ENCODE measurements around the gene CASQ1.

CASQ1 gene

DNA sequence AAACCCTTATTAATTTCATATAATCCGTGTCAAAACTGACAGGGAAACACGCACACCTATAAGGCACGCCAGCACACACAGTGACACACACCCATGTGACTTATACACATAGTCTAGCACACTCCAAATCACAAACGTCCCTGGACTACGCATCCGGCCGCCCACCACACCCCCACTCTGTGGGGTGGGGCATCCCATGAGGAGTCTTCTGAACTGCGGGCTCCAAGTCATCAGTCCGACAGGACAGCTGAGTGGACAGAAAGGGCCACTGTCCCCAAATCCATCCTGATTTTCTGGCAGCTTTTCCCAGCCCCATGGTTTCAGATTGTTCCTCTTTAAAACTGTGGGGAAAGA is 15.6 kb downstream of the CASQ1 start:
- Mint-ChIP-seq H3K4me1 (ENCODE audit: low read depth) (peaks cover 54% of the 10 kb centered on the region), H3K4me3 (peak overlapping the region; percentile 85), H3K27ac (peak overlapping the region; percentile 82), H3K9me3 (no peaks in the 10 kb centered on the region), H3K36me3 (ENCODE audit: low read depth) (peaks cover 25% of the 10 kb centered on the region), H3K27me3 (no peaks in the 10 kb centered on the region)

DNA sequence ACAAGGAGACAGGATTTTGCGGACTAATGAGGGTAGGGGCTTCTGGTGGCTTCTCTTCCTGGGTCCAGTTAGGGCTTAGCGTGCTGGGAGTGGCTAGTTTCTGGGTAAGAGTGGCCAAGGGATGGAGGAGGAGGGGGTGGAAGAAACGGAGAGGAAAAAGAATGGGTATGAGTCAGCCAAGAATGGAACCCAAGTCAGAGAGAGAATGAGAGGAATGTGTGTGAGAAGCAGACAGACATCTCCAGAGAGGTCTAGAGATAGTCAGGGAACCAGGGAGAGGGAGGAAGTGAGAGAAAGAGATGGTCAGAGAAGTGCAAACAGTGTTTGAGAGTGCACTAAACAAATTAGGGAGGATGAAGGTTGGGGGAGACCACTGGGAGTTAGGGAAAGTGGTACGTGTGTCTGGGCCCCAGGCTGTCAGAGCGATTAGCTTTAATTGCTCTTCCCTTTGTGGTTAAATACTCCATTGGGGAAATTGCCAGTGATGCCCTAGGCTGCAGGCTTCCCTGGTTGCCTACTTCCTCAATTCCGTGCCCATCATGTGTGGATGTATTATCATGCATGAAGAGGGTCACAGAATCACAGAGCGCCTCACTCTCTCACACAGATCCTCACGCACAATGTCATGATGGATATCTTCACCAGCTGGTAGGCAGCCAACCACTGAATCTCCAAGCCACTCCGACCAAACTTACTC is 16.2 kb downstream of the CASQ1 start:
- Mint-ChIP-seq H3K4me3 (peak overlapping the region; percentile 85), H3K9me3 (no peaks in the 10 kb centered on the region), H3K27ac (peak overlapping the region; percentile 82), H3K4me1 (ENCODE audit: low read depth) (peaks cover 54% of the 10 kb centered on the region), H3K27me3 (no peaks in the 10 kb centered on the region), H3K36me3 (ENCODE audit: low read depth) (peaks cover 31% of the 10 kb centered on the region)

DNA sequence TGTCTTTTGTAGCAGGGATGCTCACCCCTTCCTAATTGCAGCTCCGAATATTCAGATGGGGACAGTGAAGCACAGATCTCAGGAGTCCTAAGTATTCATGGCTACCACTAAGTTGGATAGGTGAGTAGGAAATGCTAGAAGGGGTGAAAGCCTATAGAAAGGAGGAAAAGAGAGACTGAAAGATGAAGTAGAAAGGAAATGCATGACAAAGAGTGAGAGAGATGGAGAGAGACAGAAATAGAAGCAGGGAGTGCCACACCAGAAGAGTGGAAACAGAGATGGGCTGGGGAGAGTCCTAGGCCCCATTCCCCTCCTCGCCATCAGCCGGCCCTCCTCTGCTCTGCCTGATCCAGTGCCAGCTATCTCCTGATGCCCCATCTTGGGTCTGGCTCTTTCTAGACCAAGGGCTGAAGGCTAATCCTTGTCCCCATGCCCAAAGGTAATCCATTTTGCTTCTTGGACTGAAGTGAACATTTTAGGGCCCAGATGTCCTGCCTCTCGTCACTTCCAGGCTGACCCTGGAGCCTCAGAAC is 16.8 kb downstream of the CASQ1 start:
- Mint-ChIP-seq H3K9me3 (no peaks in the 10 kb centered on the region), H3K36me3 (ENCODE audit: low read depth) (peaks cover 37% of the 10 kb centered on the region), H3K4me1 (ENCODE audit: low read depth) (peaks cover 54% of the 10 kb centered on the region), H3K27me3 (no peaks in the 10 kb centered on the region), H3K27ac (peak overlapping the region; percentile 82), H3K4me3 (peak overlapping the region; percentile 85)

DNA sequence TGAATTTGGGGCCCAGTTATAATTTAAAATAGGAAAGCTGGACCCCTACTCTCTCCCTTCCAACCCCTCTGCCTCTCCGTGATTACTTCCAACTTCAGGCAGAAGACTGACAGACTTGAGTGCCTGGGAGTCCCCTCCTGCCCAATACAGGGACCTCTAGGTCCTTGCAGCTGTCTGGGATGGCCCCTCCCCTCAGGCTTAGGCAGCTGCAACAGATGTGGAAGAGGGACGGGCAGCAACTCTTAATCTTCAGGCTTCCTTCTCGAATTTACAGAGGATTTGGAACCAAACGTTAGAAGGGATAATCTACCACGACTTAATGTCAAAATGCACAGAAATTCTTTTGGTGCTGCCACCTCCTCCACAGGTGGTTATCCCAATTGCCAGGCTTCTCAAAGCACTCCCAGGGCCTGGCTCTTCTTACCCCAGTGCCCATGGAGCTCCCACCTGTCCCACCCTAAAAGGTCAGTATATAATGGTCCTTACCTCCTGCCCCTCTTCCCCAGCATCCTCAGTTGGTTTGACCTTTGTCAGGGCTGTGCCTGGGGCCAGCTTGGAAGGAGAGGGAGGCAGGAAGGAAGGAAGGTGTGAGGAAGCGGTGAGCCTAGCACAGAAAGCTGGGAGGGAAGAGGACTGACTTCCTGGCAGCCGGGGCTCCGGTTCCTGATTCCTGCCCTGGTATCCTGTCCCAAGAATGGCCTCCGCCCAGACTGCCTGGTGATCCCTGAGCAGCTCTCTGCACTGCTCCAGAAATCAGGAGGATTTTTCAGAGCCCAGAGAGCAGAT is 17.6 kb downstream of the CASQ1 start:
- H3K27me3 Mint-ChIP-seq = no peaks in the 10 kb centered on the region
- no peaks in the 10 kb centered on the region for H3K9me3 Mint-ChIP-seq
- H3K36me3 Mint-ChIP-seq (ENCODE audit: low read depth) = peaks cover 45% of the 10 kb centered on the region
- peaks cover 54% of the 10 kb centered on the region for H3K4me1 Mint-ChIP-seq (ENCODE audit: low read depth)
- peak overlapping the region; percentile 42 for H3K27ac Mint-ChIP-seq
- H3K4me3 Mint-ChIP-seq = no peak overlapping the region

DNA sequence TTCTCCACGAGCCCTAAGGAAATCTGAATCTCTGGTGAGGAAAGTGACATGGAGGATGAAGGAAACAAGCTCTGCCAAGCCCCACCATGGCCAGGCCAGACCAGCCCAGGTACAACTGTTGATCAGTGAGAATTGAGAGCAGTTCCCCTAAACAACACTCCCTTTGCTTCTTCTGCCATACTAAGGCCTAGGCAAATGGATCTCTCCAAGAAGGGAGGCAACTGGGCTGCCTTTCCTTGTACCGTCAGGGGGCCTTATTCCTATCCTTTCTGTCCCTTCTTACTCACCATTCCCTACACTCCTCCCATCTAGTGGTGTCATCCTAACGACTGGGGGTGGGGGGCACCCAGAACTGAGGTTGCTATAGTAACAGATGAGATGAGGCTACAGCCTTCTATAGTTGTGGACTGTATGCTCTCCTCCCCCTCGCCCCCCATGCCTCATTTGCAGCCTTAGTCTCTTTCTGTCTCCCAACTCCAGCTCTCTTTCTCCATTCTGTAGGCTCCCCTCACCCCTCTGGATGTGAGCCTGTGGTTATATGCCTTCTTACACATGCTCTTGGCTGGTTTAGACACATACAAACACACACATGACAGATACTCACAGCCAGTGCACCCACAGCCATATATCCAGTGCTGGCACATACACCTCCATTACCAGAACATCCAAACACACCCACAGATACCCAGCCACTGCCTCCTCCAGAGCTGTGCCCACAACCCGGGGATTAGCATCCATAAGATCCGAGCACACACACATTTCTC is 18.4 kb downstream of the CASQ1 start:
- Mint-ChIP-seq H3K4me1 (ENCODE audit: low read depth) (peaks cover 54% of the 10 kb centered on the region), H3K36me3 (ENCODE audit: low read depth) (peaks cover 53% of the 10 kb centered on the region), H3K27ac (peak overlapping the region; percentile 59), H3K4me3 (no peak overlapping the region), H3K9me3 (no peaks in the 10 kb centered on the region), H3K27me3 (no peaks in the 10 kb centered on the region)

DNA sequence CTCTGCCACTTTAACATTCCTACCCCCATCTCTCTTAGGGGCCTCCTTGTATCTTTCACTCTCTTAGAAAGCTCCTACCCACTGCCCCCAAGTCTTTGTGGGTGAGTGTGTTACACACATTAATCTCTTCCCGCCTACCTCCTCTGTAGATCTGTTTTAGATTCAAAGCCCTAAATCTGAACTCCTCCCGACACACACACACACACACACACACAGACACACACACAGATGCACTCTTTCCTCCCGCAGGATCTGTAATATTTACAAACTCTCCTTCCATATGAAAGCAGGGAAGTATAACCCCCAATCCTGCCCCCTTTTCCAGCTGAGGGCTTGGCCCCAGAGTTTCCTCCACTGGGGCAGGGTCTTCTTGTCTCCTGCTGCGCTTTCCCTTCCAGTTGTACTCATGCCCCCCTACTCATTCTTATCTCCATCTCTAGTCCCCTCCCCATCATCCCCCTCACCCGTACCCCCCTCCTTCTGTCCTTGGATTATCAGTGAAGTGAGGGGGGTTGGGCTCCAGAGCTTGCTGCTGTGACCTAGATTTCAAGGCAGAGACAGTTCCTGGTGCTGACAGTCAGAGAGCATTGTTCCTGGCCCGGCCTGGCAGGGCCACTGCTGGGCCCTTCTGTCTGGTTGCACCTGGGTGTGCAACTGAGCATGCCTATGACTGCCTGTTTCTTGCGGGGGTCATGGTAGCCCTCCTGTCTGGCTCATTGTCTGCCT is 19.1 kb downstream of the CASQ1 start:
- Mint-ChIP-seq H3K27me3 (no peaks in the 10 kb centered on the region), H3K36me3 (ENCODE audit: low read depth) (peaks cover 59% of the 10 kb centered on the region), H3K4me3 (no peak overlapping the region), H3K9me3 (no peaks in the 10 kb centered on the region), H3K4me1 (ENCODE audit: low read depth) (peaks cover 47% of the 10 kb centered on the region), H3K27ac (peak overlapping the region; percentile 59)

DNA sequence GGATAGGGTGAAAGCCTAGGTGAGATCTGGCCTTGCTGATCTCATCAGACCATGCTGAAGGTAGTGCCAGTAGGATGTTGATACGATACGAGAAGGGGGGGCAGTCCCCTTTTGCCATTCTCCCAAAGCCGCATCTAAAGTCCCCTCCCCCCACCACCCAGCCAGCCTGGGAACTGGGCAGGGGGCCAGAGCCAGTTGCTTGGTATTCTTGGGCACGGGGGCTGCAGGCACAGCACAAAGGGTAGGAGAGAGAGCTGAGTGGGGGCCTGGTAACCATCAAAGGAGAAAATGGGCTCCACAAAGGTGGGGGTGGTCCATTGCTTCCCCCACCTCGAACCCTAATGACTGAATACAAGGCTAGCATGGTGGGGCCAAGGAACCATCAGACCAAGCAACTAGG is 20.2 kb downstream of the CASQ1 start:
- peaks cover 70% of the 10 kb centered on the region for H3K36me3 Mint-ChIP-seq (ENCODE audit: low read depth)
- H3K4me3 Mint-ChIP-seq = no peak overlapping the region
- no peaks in the 10 kb centered on the region for H3K9me3 Mint-ChIP-seq
- peaks cover 43% of the 10 kb centered on the region for H3K4me1 Mint-ChIP-seq (ENCODE audit: low read depth)
- no peaks in the 10 kb centered on the region for H3K27me3 Mint-ChIP-seq
- no peak overlapping the region for H3K27ac Mint-ChIP-seq

DNA sequence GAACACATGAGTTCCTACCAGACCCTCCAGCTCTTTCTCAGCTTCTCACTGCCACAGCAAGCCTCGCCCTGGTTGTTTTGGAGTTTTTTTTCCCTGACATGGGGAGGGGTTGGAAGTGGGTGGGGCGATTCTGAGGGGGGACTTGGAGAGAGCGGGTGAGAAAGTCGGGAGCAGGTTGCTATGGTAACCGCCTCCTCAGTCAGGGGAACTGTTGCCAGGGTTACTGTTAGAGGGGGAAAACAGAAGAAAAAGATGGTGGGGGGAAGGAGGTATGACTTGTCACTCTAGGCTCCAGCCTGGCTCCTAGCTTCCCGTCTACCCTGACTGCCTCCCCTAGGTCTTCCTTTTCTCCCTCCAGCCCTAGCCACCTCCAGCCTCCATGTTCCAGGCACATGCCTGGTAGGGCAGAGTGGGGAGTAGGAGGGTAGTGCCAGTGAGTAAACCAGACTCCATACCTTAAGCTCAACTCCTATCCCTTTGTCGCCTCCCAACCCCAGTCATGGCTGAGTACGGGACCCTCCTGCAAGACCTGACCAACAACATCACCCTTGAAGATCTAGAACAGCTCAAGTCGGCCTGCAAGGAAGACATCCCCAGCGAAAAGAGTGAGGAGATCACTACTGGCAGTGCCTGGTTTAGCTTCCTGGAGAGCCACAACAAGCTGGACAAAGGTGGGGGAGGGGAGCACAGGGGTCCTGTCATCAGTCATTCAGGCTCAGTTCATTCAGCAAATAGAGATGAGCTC is 20.8 kb downstream of the CASQ1 start:
- Mint-ChIP-seq H3K4me1 (ENCODE audit: low read depth) (peaks cover 40% of the 10 kb centered on the region), H3K9me3 (no peaks in the 10 kb centered on the region), H3K27ac (peak overlapping the region; percentile 9), H3K27me3 (no peaks in the 10 kb centered on the region), H3K4me3 (no peak overlapping the region), H3K36me3 (ENCODE audit: low read depth) (peaks cover 77% of the 10 kb centered on the region)

DNA sequence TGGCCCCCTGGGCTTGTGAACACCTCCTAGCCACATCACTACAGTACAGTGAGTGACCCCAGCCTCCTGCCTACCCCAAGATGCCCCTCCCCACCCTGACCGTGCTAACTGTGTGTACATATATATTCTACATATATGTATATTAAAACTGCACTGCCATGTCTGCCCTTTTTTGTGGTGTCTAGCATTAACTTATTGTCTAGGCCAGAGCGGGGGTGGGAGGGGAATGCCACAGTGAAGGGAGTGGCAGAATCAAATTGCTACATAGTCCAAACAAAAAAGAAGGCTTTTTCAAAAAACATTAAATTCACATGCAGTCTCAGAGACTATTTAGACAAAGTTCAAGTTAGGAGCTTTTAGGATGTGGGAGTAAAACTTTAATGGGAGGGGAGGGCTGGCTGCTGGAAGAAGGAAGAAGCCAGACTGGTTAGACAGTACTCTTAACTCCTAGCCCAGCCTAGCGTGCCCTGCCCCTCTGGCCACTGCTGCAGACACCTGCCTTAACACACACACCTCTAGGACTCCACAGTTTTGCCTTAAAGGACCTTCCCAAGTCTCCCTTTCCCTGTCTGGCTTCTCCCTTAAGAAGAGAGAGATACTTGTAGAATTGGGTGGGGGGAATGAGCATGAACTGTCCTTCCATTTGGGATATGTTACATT is 24.2 kb downstream of the CASQ1 start:
- H3K27ac Mint-ChIP-seq = peak overlapping the region; percentile 2
- H3K4me1 Mint-ChIP-seq (ENCODE audit: low read depth) = peaks cover 9% of the 10 kb centered on the region
- no peak overlapping the region for H3K4me3 Mint-ChIP-seq
- peaks cover 87% of the 10 kb centered on the region for H3K36me3 Mint-ChIP-seq (ENCODE audit: low read depth)
- H3K9me3 Mint-ChIP-seq = no peaks in the 10 kb centered on the region
- no peaks in the 10 kb centered on the region for H3K27me3 Mint-ChIP-seq

DNA sequence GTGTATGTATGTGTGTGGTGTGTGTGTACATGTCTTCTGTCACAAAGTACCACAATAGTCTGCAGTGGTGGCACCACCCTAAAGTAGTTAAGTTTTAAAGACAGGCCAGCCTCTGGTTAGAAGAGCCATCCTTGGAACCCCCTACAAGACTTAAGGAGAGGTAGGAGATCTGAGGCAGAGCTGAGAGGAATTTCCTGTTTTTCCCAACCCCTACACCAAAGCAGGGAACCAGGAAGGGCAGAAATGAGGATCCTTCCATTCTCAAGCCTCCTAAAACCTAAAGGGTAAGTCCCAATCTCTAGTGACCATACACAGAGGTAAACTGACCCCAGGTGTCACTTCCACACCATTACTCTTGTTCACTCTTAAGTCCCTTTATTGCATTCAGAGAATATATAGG is 25.9 kb downstream of the CASQ1 start:
- Mint-ChIP-seq H3K9me3 (no peaks in the 10 kb centered on the region), H3K4me3 (no peak overlapping the region), H3K27me3 (no peaks in the 10 kb centered on the region), H3K36me3 (ENCODE audit: low read depth) (peaks cover 86% of the 10 kb centered on the region), H3K4me1 (ENCODE audit: low read depth) (no peaks in the 10 kb centered on the region), H3K27ac (peak overlapping the region; percentile 17)

DNA sequence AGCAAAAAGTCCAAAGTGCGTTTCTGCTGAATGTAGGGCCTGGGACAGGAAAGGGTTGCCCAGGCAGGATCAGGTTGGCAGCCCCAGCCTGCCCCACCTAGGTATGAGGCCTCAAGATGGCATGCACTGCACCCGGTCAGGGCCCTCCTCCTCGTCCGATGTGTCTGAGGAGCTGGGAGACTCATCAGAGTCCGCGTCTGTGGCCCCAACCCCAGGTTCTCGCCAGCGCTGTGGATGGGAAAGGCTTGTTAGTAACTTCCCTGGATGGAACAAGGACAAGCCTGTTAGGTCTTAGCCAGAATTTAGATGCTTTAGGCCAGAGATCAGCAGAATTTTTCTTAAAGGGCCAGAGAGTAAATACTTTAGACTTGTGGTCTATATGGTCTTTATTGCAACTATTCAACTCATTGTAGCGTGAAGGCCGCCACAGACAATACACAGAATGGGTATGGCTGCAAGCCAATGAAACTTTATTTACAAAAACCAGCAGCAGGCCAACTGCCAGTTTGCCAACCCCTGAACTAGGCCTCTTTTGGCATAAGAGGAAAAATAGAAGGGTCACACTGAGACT is 27.2 kb downstream of the CASQ1 start:
- H3K27me3 Mint-ChIP-seq = no peaks in the 10 kb centered on the region
- peaks cover 86% of the 10 kb centered on the region for H3K36me3 Mint-ChIP-seq (ENCODE audit: low read depth)
- H3K4me3 Mint-ChIP-seq = no peak overlapping the region
- H3K9me3 Mint-ChIP-seq = no peaks in the 10 kb centered on the region
- H3K27ac Mint-ChIP-seq = no peak overlapping the region
- H3K4me1 Mint-ChIP-seq (ENCODE audit: low read depth) = no peaks in the 10 kb centered on the region

DNA sequence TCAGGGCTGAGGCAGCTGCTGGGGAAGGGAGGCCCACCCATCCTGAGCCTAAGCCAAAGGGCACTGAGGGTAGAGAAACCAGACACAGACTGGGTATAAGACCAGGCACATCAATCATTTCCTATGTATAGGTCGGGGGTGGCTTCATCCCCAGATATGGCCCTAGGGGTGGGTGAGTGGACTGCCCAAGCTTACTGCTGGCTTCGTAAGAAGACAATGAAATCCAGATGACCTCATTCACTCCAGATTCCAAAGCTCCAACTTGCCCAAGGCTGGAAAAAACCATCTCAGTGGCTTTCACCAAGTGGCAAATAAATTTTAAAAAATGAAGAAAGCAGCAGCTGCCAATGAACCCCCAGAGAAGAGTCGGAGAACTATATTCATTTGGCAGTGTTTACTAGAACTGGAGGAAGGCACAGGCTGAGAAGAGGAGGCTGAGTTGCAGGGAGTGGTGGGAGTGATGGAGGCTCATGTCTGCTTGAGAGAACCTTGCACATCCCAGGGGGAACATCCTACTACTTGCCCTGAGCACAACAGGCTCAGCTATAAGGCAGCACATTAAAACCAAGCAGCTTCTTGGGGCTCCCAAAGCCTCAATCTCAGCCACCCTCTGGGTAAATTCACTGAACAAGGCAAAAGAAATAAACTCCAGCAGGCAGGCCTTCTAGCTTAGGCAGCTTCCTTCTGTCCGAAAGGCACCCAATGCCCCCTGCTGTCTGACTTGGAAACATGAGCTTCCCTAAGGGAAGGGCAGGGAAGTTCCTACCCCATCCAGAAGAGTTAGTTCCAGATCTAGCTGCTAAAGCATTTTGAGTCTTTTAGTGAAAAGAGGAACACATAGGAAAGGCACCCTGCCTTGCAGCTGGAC is 28.9 kb downstream of the CASQ1 start:
- Mint-ChIP-seq H3K9me3 (no peaks in the 10 kb centered on the region), H3K27ac (no peak overlapping the region), H3K36me3 (ENCODE audit: low read depth) (peaks cover 82% of the 10 kb centered on the region), H3K27me3 (no peaks in the 10 kb centered on the region), H3K4me3 (no peak overlapping the region), H3K4me1 (ENCODE audit: low read depth) (no peaks in the 10 kb centered on the region)

DNA sequence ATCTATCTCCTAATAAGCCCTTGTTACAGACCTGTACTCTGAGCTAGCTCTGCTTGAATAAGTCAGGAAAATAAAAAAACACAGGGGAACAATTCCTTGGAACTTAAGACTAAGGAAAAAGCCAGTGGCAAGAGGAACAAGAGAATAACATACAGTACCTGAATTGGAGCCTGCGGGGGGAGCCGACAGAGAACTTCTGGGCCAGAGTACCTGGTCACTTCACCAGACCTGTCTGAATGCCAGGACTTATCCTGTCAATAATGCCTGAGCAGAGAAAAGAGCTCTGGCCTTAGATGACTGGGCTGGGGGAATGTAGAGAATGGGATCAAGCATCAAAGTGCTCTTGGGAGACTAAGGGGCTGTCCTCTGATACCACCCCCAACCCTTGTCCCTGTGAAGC is 29.9 kb downstream of the CASQ1 start:
- Mint-ChIP-seq H3K4me3 (no peak overlapping the region), H3K4me1 (ENCODE audit: low read depth) (no peaks in the 10 kb centered on the region), H3K9me3 (no peaks in the 10 kb centered on the region), H3K36me3 (ENCODE audit: low read depth) (peaks cover 75% of the 10 kb centered on the region), H3K27ac (peak overlapping the region; percentile 8), H3K27me3 (no peaks in the 10 kb centered on the region)
